GM18873 (cell line): ENCODE data around the gene MRPL4.
"Not testable (repeated sequence)": the region's sequence is repeated elsewhere in the genome, so short reads cannot be mapped to it uniquely, and the experiment has no call there.

Experiments
- ATAC-seq: cut with Tn5 transposase; IDR thresholded peaks from one replicate; pipeline ENCODE4 v1.9.1; 2021; ENCODE audit warnings: mild to moderate bottlenecking, moderate library complexity, moderate number of reproducible peaks; ENCODE audit not compliant: unreplicated experiment, low FRiP score

Gene MRPL4

DNA sequence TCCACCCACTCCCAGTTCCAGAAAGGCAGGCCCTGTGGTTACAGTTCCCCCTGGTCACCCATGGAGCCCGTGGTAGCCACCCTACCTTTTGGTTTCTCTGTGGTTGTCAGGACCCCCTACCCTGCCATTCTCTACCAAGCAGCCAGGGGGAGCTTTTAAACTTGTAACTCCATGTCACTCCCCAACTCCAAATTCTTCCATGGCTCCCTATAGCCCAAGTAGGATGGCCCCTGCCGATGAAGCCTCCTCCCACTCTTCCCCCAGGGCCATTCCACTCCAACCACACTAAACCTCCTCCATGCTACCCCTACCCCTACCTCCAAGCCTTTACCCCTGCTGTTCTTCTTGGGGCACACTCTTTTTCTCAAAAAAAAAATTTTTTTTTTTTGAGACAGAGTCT, 23.1 kb upstream of the MRPL4 start:
- no peak for ATAC-seq

DNA sequence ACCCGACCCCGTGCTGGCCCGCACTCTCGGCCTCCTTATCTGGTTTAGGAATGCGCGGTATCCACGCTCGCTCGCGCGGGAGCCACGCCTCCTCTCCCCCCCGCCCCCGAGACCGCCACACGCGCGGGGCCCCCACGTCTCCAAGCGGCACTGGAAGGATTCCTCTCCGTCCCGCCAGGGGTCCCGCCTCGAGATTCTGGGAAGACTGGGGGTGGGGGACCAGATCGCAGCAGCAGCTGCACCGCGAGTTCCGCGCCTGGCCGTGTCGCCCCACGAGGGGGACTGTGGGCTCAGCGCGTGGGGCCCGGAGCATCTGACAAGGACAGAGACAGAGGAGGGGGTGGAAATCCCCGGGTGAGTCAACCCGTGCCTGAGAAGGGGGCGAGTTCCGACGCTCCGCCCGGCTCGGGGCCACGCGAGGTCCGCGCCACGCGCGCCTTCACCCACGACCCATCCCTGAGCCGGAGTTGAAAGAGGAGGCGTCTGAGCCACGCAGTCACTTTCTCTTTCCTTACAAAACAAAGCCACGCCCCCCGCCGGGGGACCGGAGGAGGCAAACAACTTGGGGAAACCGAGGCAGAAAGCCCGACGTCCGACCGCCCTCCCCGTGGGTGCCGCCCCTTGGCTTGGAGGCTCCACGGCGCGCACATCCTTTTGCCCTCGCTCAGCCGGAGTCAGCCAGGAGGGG, 21.7 kb upstream of the MRPL4 start:
- no peak for ATAC-seq

DNA sequence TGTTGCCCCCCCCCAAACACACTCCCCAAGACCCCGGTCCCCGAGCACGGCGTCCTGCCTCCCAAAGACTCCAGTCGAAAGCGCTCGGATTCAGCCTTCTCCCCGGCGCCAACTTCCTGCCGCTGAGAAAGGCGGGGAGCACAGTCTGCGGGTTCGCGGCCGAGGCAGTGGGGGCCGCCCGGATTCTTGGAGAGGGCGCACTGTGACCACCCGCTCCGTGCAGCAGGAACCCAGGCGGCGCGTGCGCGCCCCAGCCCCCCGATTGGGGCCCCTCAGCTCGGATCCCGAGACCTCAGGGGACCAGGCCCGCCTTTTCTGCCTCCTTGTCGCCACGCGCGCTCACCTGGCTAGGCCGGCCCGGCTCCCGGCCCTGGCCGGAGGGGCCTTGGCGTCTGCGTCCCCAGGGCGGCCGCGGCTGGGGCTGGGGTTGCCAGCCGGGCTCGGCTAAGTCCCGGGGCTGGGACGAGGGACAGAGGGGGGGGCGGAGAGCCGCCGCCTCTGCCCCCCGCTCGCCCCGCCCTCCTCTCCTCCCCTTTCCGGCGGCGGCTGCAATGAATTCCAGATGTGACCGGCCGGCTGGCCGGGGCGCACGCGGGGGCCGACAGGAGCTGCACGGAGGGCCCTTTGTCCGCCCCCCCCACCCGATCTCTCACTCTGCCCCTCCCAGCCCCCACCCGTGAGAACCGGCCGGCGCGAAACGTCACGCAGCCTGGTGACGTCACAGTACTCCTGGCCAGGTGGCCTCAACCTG, 21.0 kb upstream of the MRPL4 start, which contains the start of gene S1PR2:
Gene S1PR2, minus strand, starts transcription at position 471 of the 751 bp plus-strand sequence. CDS start 6,426 bp downstream, outside the sequence.
- no peak for ATAC-seq

GRCh38 chr19:10231612-10232228, 20.3 kb upstream of the MRPL4 start:
- no peak for ATAC-seq

DNA sequence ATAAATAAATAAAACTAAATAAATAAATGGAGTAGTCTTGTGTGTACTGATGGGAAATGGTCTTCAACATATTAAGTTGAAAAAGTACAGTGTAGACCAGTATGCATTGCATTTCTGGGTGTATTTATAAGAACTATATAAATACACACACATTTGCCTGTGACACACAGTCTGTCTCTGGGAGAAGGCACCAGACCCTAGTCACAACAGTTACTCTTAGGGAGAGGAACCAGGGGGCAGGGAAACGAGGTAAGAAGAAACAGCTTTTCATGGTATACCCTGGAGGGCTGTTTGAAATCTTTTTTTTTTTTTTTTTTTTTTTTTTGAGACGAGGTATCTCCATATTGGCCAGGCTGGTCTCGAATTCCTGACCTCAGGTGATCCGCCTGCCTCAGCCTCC, 18.1 kb upstream of the MRPL4 start:
- no peak for ATAC-seq

DNA sequence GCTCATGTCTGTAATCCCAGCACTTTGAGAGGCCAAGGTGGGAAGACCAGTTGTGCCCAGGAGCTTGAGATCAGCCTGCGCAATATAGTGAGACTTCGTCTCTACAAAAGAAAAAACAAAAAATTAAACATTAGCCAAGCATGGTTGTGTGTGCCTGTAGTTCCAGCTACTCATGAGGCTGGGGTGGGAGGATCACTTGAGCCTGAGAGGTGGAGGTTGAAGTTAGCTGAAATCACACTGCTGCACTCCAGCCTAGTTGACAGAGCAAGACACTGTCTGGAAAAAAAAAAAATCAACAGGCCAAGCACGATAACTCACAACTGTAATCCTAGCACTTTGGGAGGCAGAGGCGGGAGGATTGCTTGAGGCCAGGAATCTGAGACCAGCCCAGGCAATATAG, 17.0 kb upstream of the MRPL4 start:
- no peak for ATAC-seq

DNA sequence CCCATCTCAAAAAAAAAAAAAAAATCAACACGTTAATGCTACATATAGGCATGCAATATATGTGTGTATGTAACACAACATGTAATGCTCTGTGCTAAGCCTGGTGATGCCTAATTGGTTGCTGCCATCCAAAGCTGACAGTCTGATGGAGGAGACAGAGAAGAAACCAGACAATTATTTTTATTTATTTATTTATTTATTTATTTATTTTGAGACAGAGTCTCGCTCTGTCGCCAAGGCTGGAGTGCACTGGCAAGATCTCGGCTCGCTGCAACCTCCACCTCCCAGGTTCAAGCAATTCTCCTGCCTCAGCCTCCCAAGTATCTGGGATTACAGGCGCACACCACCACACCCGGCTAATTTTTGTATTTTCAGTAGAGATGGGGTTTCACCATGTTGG, 16.6 kb upstream of the MRPL4 start:
- not testable (repeated sequence) for ATAC-seq

DNA sequence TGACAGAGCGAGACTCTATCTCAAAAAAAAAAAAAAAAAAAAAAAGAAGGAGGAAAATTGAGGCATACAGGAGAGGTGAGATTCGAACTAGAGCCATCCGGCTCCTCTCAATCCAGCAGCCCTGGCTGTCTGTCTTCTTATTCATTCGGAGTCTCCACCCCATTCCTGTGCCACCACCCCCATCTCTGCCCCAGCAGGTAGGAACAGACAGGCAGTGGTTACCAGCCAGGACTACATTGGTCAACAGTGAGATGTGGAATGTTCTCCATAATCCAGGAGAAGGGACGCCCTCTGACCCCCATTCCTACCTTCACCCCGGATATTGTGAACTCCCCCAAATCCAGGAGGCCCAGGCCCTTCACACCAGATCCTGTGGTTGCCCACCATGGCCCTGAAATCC, 14.3 kb upstream of the MRPL4 start:
- ATAC-seq, result no peak

- no peak for ATAC-seq
Observed at GRCh38 chr19:10238172-10238783, 13.7 kb upstream of the MRPL4 start.

- ATAC-seq, result not testable (repeated sequence)
Observed at GRCh38 chr19:10241826-10242449, 10.1 kb upstream of the MRPL4 start.

GRCh38 chr19:10243606-10244005, 8.4 kb upstream of the MRPL4 start:
- ATAC-seq, result no peak

DNA sequence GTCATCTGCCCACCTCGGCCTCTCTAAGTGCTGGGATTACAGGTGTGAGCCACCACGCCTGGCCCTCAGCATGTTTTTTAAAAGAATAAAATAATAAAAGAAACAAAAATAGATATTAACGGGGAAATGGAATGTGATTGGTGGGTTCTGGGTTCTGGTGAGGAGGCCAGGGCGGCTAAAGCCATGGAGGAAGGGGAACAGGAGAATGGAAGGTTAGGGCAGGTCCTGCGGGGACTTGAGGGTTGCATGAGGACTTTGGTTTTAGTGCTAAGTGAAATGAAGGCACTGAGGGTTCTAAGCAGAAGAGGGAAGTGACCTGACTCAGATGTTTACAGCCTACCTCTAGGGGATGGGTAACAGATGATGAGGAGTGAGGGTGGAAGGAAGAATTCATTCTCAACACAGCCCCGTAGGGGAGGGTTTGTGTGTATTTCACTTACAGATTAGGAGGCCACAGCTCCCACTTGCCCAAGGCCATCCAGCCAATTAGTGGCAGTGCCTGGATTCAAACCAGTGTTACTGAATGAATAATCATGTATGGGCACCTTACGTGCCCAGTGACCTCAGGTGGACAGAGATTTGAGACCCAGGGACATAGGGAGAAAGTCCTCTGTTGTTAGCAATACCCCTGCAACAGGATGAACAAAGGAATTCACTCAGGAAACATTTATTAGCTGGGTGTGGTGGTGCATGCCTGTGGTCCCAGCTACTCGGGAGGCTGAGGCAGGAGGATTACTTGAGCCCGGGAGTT, 6.7 kb upstream of the MRPL4 start:
- no peak for ATAC-seq

DNA sequence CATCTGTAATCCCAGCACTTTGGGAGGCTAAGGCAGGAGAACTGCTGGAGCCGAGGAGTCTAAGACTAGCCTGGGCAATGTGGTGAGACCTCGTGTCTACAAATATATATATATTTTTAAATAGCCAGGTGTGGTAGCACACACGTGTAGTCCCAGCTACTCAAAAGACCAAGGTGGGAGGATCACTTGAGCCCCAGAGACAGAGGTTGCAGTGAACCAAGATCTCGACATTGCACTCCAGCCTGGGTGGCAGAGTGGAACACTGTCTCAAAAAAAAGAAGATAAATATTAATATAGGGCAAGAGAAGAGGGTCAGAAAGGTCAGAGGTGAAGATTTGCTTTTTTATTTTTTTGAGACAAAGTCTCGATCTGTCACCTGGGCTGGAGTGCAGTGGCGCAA, 5.5 kb upstream of the MRPL4 start:
- ATAC-seq, result no peak

- ATAC-seq, result no peak
Observed at GRCh38 chr19:10252707-10253106, 693 bp downstream of the MRPL4 start.

GRCh38 chr19:10254244-10254643, 2.2 kb downstream of the MRPL4 start:
- ATAC-seq, result no peak

GRCh38 chr19:10255358-10255757, 3.3 kb downstream of the MRPL4 start:
- no peak for ATAC-seq

DNA sequence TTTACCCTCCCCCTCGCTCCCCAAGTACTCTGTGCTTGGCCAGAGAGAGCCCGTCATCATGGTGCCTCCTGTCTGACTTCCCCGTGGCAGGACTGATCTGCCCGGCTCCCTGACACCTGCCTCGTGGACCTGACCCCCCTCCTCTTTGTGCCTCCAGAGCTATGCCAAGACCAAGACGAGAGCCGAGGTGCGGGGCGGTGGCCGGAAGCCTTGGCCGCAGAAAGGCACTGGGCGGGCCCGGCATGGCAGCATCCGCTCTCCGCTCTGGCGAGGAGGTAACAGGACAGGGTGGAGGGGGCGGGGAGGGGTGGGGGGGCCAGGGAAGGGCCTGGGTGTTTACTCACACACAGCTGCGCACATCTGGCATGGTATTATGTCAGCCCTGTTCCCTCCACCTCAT, 4.5 kb downstream of the MRPL4 start:
- ATAC-seq, result no peak

- no peak for ATAC-seq
Observed at GRCh38 chr19:10256970-10257615, 5.1 kb downstream of the MRPL4 start.

DNA sequence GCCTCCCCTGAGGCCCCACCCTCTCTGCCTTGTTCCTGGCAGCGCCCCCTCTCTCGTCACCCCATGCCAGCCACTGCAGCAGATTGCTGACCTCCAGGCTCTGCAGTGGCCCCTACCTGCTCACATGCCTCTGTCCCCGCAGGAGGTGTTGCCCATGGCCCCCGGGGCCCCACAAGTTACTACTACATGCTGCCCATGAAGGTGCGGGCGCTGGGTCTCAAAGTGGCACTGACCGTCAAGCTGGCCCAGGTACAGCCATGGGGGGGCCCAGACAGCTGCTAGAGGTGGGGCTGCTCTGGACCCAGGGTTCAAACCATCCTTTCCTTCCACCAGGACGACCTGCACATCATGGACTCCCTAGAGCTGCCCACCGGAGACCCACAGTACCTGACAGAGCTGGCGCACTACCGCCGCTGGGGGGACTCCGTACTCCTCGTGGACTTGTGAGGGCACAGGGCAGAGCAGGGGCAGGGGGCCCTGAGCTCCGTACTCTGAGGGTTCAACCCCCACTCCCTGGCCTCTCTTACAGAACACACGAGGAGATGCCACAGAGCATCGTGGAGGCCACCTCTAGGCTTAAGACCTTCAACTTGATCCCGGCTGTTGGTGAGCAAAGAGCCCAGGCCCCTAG, 6.2 kb downstream of the MRPL4 start:
- no peak for ATAC-seq
